Medulla oblongata (tissue), 1 donor: Measurements from ENCODE around the gene SLC22A5.

Experiments
- DNase-seq: peaks from one replicate; pipeline ENCODE4 v3.0.0-alpha.2; 2015; ENCODE audit errors: extremely low spot score

SLC22A5 gene

GRCh38 chr5:132365213-132365612 lies 4.3 kb upstream of the SLC22A5 start:
- DNase-seq: no peak

- DNase-seq: no peak
Observed at GRCh38 chr5:132368186-132368585, 1.3 kb upstream of the SLC22A5 start.

- no peak for DNase-seq
Observed at GRCh38 chr5:132369007-132369473, 470 bp upstream of the SLC22A5 start.

GRCh38 chr5:132370181-132370970 lies 866 bp downstream of the SLC22A5 start:
- DNase-seq: no peak

GRCh38 chr5:132370971-132371602 lies 1.6 kb downstream of the SLC22A5 start:
- DNase-seq: no peak

GRCh38 chr5:132371603-132371994 lies 2.1 kb downstream of the SLC22A5 start:
- DNase-seq: no peak

GRCh38 chr5:132372127-132372526 lies 2.6 kb downstream of the SLC22A5 start:
- DNase-seq: no peak

GRCh38 chr5:132372542-132372941 lies 3.0 kb downstream of the SLC22A5 start:
- DNase-seq: no peak

GRCh38 chr5:132375957-132376356 lies 6.4 kb downstream of the SLC22A5 start:
- no peak for DNase-seq

GRCh38 chr5:132376694-132377641 lies 7.5 kb downstream of the SLC22A5 start:
- DNase-seq: peak; percentile 84

GRCh38 chr5:132377738-132378137 lies 8.2 kb downstream of the SLC22A5 start:
- DNase-seq: no peak

- no peak for DNase-seq
Observed at GRCh38 chr5:132378580-132378979, 9.1 kb downstream of the SLC22A5 start.

- DNase-seq: no peak
Observed at GRCh38 chr5:132380047-132380446, 10.5 kb downstream of the SLC22A5 start.

- DNase-seq: no peak
Observed at GRCh38 chr5:132380741-132381140, 11.2 kb downstream of the SLC22A5 start.

GRCh38 chr5:132381614-132382013 lies 12.1 kb downstream of the SLC22A5 start:
- DNase-seq: no peak

- DNase-seq: no peak
Observed at GRCh38 chr5:132383261-132383660, 13.8 kb downstream of the SLC22A5 start.

GRCh38 chr5:132383984-132384383 lies 14.5 kb downstream of the SLC22A5 start:
- DNase-seq: no peak

GRCh38 chr5:132384506-132385050 lies 15.1 kb downstream of the SLC22A5 start:
- DNase-seq: no peak

- DNase-seq: peak; percentile 85
Observed at GRCh38 chr5:132385326-132386105, 16.0 kb downstream of the SLC22A5 start.

- DNase-seq: peak; percentile 87
Observed at GRCh38 chr5:132386644-132387286, 17.3 kb downstream of the SLC22A5 start.
